GM19372 (cell line): ENCODE results near the gene RCL1.

Source experiments
- ATAC-seq: cut with Tn5 transposase; IDR thresholded peaks from one replicate; pipeline ENCODE4 v1.9.1; 2021; ENCODE audit warnings: mild to moderate bottlenecking, low read depth, moderate library complexity; ENCODE audit not compliant: unreplicated experiment

The RCL1 gene

GRCh38 chr9:4837261-4838188, 44.8 kb downstream of the RCL1 start:
- no peak for ATAC-seq

GRCh38 chr9:4838189-4838546, 45.4 kb downstream of the RCL1 start:
- ATAC-seq, result no peak

GRCh38 chr9:4839470-4839912, 46.7 kb downstream of the RCL1 start:
- no peak for ATAC-seq

GRCh38 chr9:4840018-4840417, 47.3 kb downstream of the RCL1 start:
- no peak for ATAC-seq

- ATAC-seq, result no peak
Measured at GRCh38 chr9:4842213-4842612, 49.5 kb downstream of the RCL1 start.

- ATAC-seq, result no peak
Measured at GRCh38 chr9:4842734-4843133, 50.0 kb downstream of the RCL1 start.

GRCh38 chr9:4844056-4844838, 51.5 kb downstream of the RCL1 start:
- ATAC-seq, result no peak

- no peak for ATAC-seq
Measured at GRCh38 chr9:4849369-4849768, 56.6 kb downstream of the RCL1 start.

GRCh38 chr9:4850603-4851310, 58.0 kb downstream of the RCL1 start:
- no peak for ATAC-seq

GRCh38 chr9:4852419-4852818, 59.7 kb downstream of the RCL1 start:
- no peak for ATAC-seq

GRCh38 chr9:4854265-4854590, 61.5 kb downstream of the RCL1 start:
- no peak for ATAC-seq

- no peak for ATAC-seq
Measured at GRCh38 chr9:4855841-4856240, 63.1 kb downstream of the RCL1 start.

- no peak for ATAC-seq
Measured at GRCh38 chr9:4857163-4857810, 64.5 kb downstream of the RCL1 start.

GRCh38 chr9:4859035-4859434, 66.3 kb downstream of the RCL1 start:
- no peak for ATAC-seq

- no peak for ATAC-seq
Measured at GRCh38 chr9:4860383-4860782, 67.6 kb downstream of the RCL1 start.

GRCh38 chr9:4861145-4861544, 68.4 kb downstream of the RCL1 start:
- no peak for ATAC-seq

- ATAC-seq, result no peak
Measured at GRCh38 chr9:4861736-4862451, 69.2 kb downstream of the RCL1 start.

- ATAC-seq, result no peak
Measured at GRCh38 chr9:4862506-4863250, 69.9 kb downstream of the RCL1 start.

GRCh38 chr9:4864234-4864661, 71.5 kb downstream of the RCL1 start:
- ATAC-seq, result no peak
